Activated effector memory CD4-positive, alpha-beta T cell treated with anti-CD3 and anti-CD28 coated beads, Interleukin-2, amount 50 U/mL, for 16 hours (primary cell): ENCODE measurements around the gene ZFP36L2.
A peak's percentile ranks its signal among the peaks of the same experiment; 100 is the strongest.

Experiments used
- DNase-seq: peaks from one replicate; pipeline ENCODE4 v3.0.0-alpha.2; 2020

The ZFP36L2 gene

GRCh38 chr2:43184339-43184895 lies 42.0 kb downstream of the ZFP36L2 start:
- peak; percentile 81 for DNase-seq

GRCh38 chr2:43183743-43184142 lies 42.7 kb downstream of the ZFP36L2 start:
- no peak for DNase-seq

DNA sequence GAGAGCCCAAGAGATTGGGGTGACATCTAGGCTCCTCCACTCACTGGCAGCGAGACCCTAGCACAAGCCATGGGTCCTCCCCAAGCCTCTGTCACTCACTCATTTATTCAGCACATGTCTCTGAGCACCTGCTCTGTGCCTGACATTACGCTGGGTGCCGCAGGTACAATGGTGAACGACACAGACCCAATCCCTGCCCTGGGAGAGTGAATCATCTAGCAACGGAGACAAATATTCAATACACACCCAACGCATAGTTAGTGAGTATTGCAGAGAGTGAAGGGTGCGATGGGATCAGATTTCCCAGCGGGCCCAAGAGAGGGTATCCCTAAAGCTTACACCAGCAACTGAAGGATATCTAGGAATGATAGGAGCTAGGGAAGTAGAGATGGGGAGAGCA lies 45.5 kb downstream of the ZFP36L2 start:
- DNase-seq = no peak

DNA sequence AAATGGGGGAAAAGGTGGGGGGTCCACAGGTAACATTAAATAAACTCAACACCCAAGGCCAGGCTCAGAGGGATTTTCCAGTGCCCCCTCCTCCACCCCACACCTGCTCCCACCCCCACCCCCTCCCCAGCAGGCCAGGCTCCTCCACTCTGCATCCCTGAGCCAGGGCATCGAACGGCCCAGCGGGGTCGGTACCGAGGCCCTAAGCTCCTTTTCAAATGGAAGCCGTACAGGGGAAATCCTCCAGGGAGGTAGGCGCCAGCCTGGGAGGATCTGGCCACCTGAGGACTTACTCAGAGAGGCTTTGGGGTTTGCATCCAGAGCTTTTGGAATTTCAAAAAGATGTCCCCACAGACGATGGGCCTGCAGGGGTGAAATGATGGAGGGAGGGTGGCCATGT lies 46.5 kb downstream of the ZFP36L2 start:
- DNase-seq = no peak

DNA sequence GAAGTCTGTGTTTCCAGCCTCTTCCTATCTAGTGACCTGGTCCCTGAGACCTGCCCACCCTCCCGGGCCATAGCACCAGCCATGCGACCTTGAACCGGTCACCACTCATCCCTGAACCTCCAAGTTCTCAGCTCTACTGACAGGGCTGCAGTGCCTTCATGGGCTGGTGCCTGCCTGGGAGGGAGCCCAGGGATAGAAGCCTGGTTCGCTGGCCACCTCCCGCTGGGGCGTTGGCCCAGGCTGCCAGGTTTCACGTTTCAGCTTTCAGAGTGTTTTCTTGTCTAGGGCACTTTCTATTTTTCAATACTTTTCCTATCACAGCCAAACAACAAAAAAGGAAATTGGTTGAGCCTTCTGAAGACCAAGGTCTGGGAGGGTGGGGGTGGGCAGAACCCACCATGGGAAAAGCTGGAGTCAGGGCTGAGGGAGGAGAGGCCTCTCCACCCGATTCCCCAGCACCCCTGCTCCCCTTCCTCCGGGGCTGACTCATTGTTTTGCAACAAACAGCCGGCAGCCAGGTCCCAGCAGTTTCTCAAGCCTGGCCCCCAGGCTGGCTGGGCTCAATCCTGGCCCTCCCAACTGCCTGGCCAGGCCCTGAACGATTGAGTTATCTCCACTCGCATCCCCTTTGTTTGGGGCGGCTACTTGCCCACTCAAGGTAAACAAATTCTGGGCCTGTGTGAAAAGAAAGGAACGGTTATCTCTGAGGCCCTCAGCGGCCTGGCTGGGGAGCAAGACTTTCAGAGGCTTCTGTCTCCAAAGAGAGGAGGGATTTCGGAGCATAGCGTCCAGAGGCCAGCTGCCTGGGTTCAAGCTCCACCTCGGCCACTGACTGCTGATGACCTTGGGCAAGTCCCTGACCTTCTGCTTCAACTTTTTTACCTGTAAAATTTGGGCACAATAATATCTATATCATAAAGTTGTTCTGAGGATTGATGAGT lies 47.5 kb downstream of the ZFP36L2 start:
- DNase-seq = peak; percentile 76

DNA sequence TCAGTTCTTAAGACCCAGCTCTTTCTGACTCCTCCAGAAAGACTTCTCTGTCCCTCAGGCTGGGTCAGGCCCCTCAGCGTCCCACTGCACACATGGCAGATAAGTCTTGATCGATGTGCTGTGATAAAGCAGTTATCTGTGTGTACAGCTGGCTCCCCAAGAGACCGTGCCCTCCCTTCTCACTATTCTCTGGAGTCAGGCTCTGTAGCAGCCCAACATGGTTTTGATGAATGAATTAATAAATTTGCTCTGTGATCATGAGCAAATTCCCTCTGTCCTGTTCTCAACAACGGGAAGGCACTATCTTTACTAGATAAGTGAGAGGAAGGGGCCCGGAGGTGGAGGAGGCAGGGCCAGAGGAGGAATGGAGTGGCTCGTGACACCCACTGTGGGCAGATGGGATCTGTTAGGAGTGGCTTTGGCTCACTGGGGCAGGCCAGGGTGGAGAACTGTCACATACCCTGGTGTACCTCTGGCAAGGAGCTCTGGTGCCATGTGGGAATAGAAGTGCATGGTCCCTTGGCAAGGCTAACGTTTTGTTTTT lies 48.3 kb downstream of the ZFP36L2 start:
- no peak for DNase-seq

- no peak for DNase-seq
Observed at GRCh38 chr2:43176449-43176848, 50.0 kb downstream of the ZFP36L2 start.

DNA sequence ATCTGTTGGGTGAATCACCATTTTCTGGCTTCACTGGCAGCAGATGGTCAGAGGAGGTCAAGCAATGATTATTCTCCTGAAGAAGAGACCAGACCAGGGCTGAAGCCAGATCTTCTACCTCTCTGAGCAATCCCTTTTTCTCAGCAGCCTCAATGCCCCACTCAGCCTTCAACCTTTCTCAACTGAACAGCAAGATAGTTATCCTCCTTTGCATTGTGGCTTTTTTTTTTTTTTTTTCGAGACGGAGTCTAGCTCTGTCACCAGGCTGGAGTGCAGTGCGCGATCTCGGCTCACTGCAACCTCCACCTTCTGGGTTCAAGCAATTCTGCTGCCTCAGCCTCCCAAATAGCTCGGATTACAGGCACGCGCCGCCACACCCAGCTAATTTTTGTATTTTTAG lies 50.5 kb downstream of the ZFP36L2 start:
- peak; percentile 69 for DNase-seq

GRCh38 chr2:43175020-43175441 lies 51.4 kb downstream of the ZFP36L2 start:
- no peak for DNase-seq

DNA sequence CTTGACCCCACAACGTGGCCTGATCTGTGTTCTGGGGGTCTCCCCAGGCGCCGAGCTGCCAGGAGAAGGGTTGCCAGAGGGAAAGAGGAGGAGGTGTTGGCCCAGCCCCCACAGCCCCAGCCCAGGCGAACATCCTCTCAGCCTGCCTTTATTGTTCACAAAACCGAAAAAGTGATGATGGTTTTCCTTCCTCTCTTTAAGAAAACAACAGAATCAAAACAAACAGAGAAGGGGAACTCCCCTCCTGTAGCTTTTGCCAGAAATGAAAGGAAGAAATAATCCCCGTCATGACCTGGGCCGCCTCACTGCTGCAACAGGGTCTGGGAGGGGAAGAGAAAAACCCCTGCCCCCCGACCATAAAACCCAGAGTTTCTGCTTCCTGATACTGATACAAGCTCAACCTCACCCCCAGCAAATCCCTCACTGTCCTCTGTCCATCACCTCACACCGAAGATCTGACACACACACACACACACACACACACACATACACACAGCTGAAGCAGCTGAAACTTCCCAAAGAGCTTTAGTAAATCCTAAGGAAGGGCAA lies 52.0 kb downstream of the ZFP36L2 start:
- peak; percentile 91 for DNase-seq
